ENCODE data around the gene ZNF764.

DNA sequence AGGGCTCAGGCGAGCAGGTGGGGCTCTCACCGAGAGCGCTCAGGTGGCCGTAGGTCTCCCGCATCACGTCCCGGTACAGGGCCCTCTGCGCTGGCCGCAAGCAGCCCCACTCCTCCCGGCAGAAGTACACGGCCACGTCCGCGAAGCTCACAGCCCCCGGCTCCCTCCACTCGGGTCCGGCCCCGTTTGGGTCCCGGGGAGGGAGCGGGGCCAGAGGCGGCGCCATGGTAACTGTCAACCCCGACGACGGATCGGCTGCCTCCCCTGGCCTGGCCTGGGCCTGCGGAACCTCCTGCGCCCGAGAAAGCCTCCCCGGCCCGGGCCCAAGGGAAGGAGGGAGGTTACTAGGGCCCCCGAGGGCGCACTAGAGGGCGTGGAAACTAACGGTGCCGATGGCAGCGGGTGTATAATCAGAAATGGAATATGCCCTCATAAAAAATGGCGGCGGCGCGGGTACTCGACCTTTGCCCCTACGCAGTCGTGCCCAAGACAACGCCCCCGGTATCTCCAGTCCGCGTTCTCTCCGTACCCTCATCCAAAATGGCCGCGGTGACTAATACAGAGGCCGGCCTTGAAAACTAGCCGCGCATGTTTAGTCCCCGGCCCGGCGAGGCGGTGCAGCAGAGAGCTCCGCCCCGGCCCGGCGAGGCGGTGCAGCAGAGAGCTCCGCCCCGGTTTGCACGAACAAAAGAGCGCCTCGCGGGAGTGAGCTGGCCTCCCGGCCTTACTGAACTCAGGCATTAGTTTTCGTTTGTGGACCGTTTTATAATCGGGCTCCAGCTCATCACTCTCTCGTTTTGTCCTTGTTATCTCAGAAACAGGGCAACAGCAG lies at the start of gene ZNF764:
- no peak for TF ChIP-seq EZH2 (IDR thresholded peaks at IDR 0.05; ENCODE audit: borderline replicate concordance, low read length)
- TF ChIP-seq, protein P1, sequence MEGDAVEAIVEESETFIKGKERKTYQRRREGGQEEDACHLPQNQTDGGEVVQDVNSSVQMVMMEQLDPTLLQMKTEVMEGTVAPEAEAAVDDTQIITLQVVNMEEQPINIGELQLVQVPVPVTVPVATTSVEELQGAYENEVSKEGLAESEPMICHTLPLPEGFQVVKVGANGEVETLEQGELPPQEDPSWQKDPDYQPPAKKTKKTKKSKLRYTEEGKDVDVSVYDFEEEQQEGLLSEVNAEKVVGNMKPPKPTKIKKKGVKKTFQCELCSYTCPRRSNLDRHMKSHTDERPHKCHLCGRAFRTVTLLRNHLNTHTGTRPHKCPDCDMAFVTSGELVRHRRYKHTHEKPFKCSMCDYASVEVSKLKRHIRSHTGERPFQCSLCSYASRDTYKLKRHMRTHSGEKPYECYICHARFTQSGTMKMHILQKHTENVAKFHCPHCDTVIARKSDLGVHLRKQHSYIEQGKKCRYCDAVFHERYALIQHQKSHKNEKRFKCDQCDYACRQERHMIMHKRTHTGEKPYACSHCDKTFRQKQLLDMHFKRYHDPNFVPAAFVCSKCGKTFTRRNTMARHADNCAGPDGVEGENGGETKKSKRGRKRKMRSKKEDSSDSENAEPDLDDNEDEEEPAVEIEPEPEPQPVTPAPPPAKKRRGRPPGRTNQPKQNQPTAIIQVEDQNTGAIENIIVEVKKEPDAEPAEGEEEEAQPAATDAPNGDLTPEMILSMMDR (IDR thresholded peaks at IDR 0.05; ENCODE audit: low read length) = peak; percentile 13; the same call in 1 of the 2 replicates

Data from OCI-LY1 (cell line).